GM12878 (cell line): ENCODE measurements around the gene NAA15. TPM values are rescaled to one million over a fixed set of nuclear protein-coding genes. Genes with fewer than 3 reads are reported as not detected.

ENCODE experiments used
- CTCF ChIP-seq, 3 experiments: IDR thresholded peaks in 2 of 3; conservative IDR thresholded peaks in 1 of 3; 2 replicates each; pipeline ENCODE4 v1.5.1; 2011; ENCODE audit warnings: low read depth in 3 of 3, low read length in 3 of 3, mild to moderate bottlenecking in 3 of 3, control low read depth in 2 of 3, moderate library complexity in 2 of 3, inconsistent platforms in 1 of 3, mixed read lengths in 1 of 3; ENCODE audit not compliant: control insufficient read depth in 2 of 3, insufficient read depth in 1 of 3; ENCODE audit errors: extremely low read depth in 1 of 3
- E2F4 ChIP-seq: IDR thresholded peaks from 2 replicates; pipeline ENCODE4 v1.6.1; 2012; ENCODE audit warnings: low read depth, low read length, improper control_type of control experiment
- EED ChIP-seq: sonication (generic); IDR thresholded peaks from 2 replicates; pipeline ENCODE4 v1.6.1; 2016; ENCODE audit warnings: antibody characterized with exemption, low read depth
- FOXK2 ChIP-seq: fragments of 450-650 bp; IDR thresholded peaks from 2 replicates; pipeline ENCODE4 v1.6.1; 2017; ENCODE audit warnings: mild to moderate bottlenecking, moderate library complexity
- MTA2 ChIP-seq: fragments of 450-650 bp; IDR thresholded peaks from 2 replicates; pipeline ENCODE4 v1.6.1; 2016; ENCODE audit warnings: low read depth, mild to moderate bottlenecking, moderate library complexity
- PAX5 ChIP-seq: IDR thresholded peaks from 2 replicates; pipeline ENCODE4 v1.6.1; 2011; ENCODE audit warnings: low read depth, low read length, borderline replicate concordance
- POU2F2 ChIP-seq: IDR thresholded peaks from 3 replicates; pipeline ENCODE4 v1.6.1; 2011; ENCODE audit warnings: low read depth, mild to moderate bottlenecking, low read length, borderline replicate concordance
- ZBTB4 ChIP-seq: fragments of 450-650 bp; formaldehyde crosslinking; IDR thresholded peaks from 2 replicates; pipeline ENCODE4 v1.4.0; 2022; ENCODE audit warnings: mild to moderate bottlenecking, moderate library complexity
- ZBTB40 ChIP-seq: fragments of 450-650 bp; IDR thresholded peaks from 2 replicates; pipeline ENCODE4 v1.6.1; 2016; ENCODE audit warnings: mild to moderate bottlenecking, moderate library complexity, borderline replicate concordance
- polyA plus RNA-seq, 11 experiments: library from polyadenylated mRNA; depleted of rRNA in 4 of 11; unstranded in 6 of 11; stranded (reverse) in 5 of 11; fragments of >200 nt; fragmentation: Nextera tagmentation in 4 of 11; fragmentation: Illumina TruSeq in 1 of 11; extraction: Ambion mirVana in 4 of 11; extraction: Trizol in 1 of 11; gene quantifications; 1 replicate in 1 of 11; 2 replicates in 10 of 11; pipeline versions ENCODE4 v1.2.1 to v1.2.3, GENCODE V29; 2011 to 2016; ENCODE audit warnings: inconsistent platforms in 2 of 11, missing spikeins in 2 of 11, low read depth in 1 of 11
- total RNA-seq, 4 experiments: library from RNA; depleted of rRNA in 3 of 4; stranded (reverse); fragments of >200 nt in 3 of 4; fragmentation: Illumina TruSeq in 1 of 4; extraction: Trizol in 1 of 4; gene quantifications; 2 replicates each; pipeline versions ENCODE4 v1.2.1 to v1.2.3, GENCODE V29; 2013 to 2021

Gene NAA15
- total and polyA plus RNA-seq, 10 of the 15 experiments (the other 5 are each of a cell fraction or from before 2014, with no cell fraction given) = 24.3 to 93.1 (median 51.9) TPM

GRCh38 chr4:139314047-139314800, 12.9 kb downstream of the NAA15 start (continued):
- TF ChIP-seq ZBTB4 (CRISPR knock-in tag) (no peak), POU2F2 (no peak), CTCF (IDR thresholded peaks at IDR 0.05 in 2 of 3, conservative IDR thresholded peaks at IDR 0.05 in 1 of 3; ENCODE audit: control insufficient read depth in 2 of 3, extremely low read depth in 1 of 3, insufficient read depth in 1 of 3, low read depth in 3 of 3, low read length in 3 of 3) (no peak), EED (no peak), PAX5 (no peak), FOXK2 (no peak), ZBTB40 (no peak), E2F4 (no peak), MTA2 (no peak)
